OCI-LY7 (cell line): ENCODE results near the gene KIAA1328. TPM values are rescaled to one million over a fixed set of nuclear protein-coding genes. Genes with fewer than 3 reads are reported as not detected.

ENCODE experiments used
- BruUV-seq: library from RNA; stranded (reverse); fragments of 400-500 nt; replicated peaks from 2 replicates; lab custom pipeline; 2021; lab: Mats Ljungman, UMichigan
- CTCF ChIA-PET: fragments of 300-600 bp; sonication (Branson Sonifier 250); formaldehyde crosslinking; loops from one replicate; lab custom pipeline; 2022; ENCODE audit warnings: antibody characterized with exemption; ENCODE audit not compliant: unreplicated experiment; lab: Charles Lee
- POLR2A ChIA-PET: fragments of 300-600 bp; sonication (Branson Sonifier 250); formaldehyde crosslinking; loops from one replicate; lab custom pipeline; 2022; ENCODE audit warnings: antibody characterized with exemption; lab: Charles Lee
- DNase-seq: peaks from one replicate; pipeline ENCODE4 v3.0.0-alpha.2; 2015; ENCODE audit warnings: low spot score
- H2AFZ ChIP-seq: fragments of 200-600 bp; sonication (generic), shearing (Covaris generic); 2 replicates; pipeline ENCODE4 v1.6.1; 2014; ENCODE audit warnings: mild to moderate bottlenecking, antibody characterized with exemption, low read length, moderate library complexity
- H3K27ac ChIP-seq: fragments of 200-600 bp; sonication (generic); 2 replicates; pipeline ENCODE4 v1.5.1; 2014; ENCODE audit warnings: mixed run types, low read depth, mild to moderate bottlenecking, moderate library complexity, low read length, inconsistent platforms; ENCODE audit not compliant: poor library complexity, severe bottlenecking
- H3K36me3 ChIP-seq: fragments of 200-600 bp; sonication (generic); 2 replicates; pipeline ENCODE4 v1.6.1; 2014; ENCODE audit warnings: mild to moderate bottlenecking, antibody characterized with exemption, low read length, moderate library complexity, mixed read lengths; ENCODE audit not compliant: insufficient read depth
- H3K4me1 ChIP-seq: fragments of 200-600 bp; sonication (generic); 2 replicates; pipeline ENCODE4 v1.5.1; 2014; ENCODE audit warnings: mild to moderate bottlenecking, low read length; ENCODE audit not compliant: insufficient read depth, poor library complexity, severe bottlenecking
- H3K4me2 ChIP-seq: fragments of 200-600 bp; sonication (generic); 2 replicates; pipeline ENCODE4 v1.6.1; 2014; ENCODE audit warnings: mild to moderate bottlenecking, low read length
- H3K4me3 ChIP-seq: fragments of 200-600 bp; sonication (generic); 2 replicates; pipeline ENCODE4 v1.5.1; 2014; ENCODE audit warnings: mild to moderate bottlenecking, low read depth, low read length; ENCODE audit not compliant: poor library complexity, severe bottlenecking
- H3K79me2 ChIP-seq: fragments of 200-600 bp; sonication (generic); 2 replicates; pipeline ENCODE4 v1.6.1; 2016; ENCODE audit warnings: low read depth, mild to moderate bottlenecking, low read length, moderate library complexity, mixed read lengths; ENCODE audit not compliant: insufficient read depth
- H3K9me2 ChIP-seq: fragments of 200-600 bp; sonication (generic); 2 replicates; pipeline ENCODE4 v1.6.1; 2016; ENCODE audit warnings: mild to moderate bottlenecking, low read length, mixed read lengths; ENCODE audit not compliant: insufficient read depth
- H3K9me3 ChIP-seq: fragments of 200-600 bp; sonication (generic); 2 replicates; pipeline ENCODE4 v1.6.1; 2014; ENCODE audit warnings: mild to moderate bottlenecking, mixed run types, low read length, mixed read lengths
- H4K20me1 ChIP-seq: fragments of 200-600 bp; sonication (generic); 2 replicates; pipeline ENCODE4 v1.6.1; 2014; ENCODE audit warnings: mild to moderate bottlenecking, antibody characterized with exemption, low read length, moderate library complexity, mixed read lengths; ENCODE audit not compliant: insufficient read depth
- EZH2phosphoT487 ChIP-seq: fragments of 200-600 bp; sonication (generic); IDR thresholded peaks from 2 replicates; pipeline ENCODE4 v1.6.1; 2018; ENCODE audit warnings: low read depth, borderline replicate concordance, mild to moderate bottlenecking, mixed run types, antibody characterized with exemption, low read length, moderate library complexity, mixed read lengths
- intact Hi-C: fragments of 100-400 bp; cut with micrococcal nuclease; formaldehyde crosslinking; loops from one replicate; pipeline ENCODE4 v1.10.0; 2022; ENCODE audit not compliant: unreplicated experiment
- total RNA-seq, 2 experiments: library from RNA; depleted of rRNA in 1 of 2; stranded (reverse); fragments of >200 nt in 1 of 2; shearing (Covaris generic) in 1 of 2; gene quantifications; 2 replicates each; pipeline ENCODE4 v1.2.3, GENCODE V29; 2014 to 2022
- TF ChIP-seq, protein P1 (sequence below): fragments of 200-600 bp; sonication (generic); conservative IDR thresholded peaks from 2 replicates; pipeline ENCODE4 v1.5.1; 2014; ENCODE audit warnings: mild to moderate bottlenecking, antibody characterized with exemption, low read length, moderate library complexity, mixed read lengths

The KIAA1328 gene
- total RNA-seq, 2 experiments from 2014 or later: 3.0 to 5.8 TPM

DNA sequence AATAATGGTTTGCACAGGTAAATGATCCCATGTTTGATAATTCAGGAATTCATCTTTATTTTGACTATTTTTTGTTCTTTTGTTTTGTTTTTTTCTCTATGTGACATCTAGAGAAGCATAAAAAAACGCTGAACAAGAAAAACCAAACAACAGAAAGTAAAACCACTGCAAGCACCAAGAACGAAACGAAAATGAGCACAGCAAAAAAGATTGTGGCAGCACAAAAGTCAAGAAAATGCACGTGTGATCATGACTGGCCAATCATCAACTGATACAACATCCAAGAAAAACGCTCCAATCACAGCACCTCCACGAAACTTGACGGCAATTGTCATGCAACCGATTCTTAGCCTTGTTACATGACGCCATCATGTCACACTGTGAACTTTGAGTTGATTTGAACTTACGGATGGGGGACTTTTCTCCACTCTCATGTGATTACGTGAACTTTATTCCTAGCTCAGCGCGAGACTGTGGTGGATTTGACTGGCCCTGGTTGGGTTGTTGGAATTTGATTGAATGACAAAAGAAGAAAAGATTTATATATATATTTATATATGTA lies 417.9 kb downstream of the KIAA1328 start:
- Histone ChIP-seq H3K9me3 (no peaks in the 10 kb centered on the region), H3K36me3 (no peaks in the 10 kb centered on the region), H3K4me3 (no peak overlapping the region), H3K9me2 (no peaks in the 10 kb centered on the region), H3K4me2 (no peak overlapping the region), H3K79me2 (no peaks in the 10 kb centered on the region), H3K4me1 (no peaks in the 10 kb centered on the region), H2AFZ (no peak overlapping the region), H4K20me1 (no peaks in the 10 kb centered on the region), H3K27ac (no peak overlapping the region)
- CTCF ChIA-PET: no interaction called here
- POLR2A ChIA-PET: no interaction called here
- DNase-seq: no peak
- TF ChIP-seq, protein P1, sequence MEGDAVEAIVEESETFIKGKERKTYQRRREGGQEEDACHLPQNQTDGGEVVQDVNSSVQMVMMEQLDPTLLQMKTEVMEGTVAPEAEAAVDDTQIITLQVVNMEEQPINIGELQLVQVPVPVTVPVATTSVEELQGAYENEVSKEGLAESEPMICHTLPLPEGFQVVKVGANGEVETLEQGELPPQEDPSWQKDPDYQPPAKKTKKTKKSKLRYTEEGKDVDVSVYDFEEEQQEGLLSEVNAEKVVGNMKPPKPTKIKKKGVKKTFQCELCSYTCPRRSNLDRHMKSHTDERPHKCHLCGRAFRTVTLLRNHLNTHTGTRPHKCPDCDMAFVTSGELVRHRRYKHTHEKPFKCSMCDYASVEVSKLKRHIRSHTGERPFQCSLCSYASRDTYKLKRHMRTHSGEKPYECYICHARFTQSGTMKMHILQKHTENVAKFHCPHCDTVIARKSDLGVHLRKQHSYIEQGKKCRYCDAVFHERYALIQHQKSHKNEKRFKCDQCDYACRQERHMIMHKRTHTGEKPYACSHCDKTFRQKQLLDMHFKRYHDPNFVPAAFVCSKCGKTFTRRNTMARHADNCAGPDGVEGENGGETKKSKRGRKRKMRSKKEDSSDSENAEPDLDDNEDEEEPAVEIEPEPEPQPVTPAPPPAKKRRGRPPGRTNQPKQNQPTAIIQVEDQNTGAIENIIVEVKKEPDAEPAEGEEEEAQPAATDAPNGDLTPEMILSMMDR: no peak
- TF ChIP-seq EZH2phosphoT487: no peak
- BruUV-seq: no TSS peak
- intact Hi-C loops: no loop called here

DNA sequence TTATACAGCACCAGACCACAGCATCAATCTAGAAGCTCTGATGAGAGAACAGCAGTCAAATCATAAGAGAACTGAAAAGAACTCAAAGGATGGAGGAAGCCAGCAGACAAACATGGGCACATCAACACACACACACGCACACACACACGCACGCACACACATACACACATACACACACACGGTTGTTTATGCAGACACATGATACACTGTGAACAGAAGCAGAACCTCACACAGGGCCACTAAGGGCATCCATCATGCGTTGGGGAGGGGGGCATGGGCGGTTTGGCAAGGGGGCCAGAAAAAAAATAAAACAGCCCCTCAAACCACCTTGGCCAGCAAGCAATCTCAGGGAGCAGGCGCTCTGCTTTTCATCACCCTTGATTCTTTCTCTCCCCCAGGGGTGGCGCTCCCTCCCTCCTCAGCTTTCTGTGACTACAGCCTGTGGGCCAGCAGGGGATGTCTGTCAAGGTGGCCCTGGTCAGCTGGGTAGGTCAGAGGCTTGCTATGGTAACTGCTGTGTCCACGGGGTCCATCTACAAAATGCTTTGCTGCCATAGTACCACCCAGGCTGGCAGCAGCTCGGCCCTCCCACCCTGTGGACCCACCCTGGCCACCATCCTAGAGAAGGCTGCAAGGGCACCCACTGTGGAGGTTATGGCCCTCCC lies 418.7 kb downstream of the KIAA1328 start:
- no peak overlapping the region for H3K27ac ChIP-seq
- no peak overlapping the region for H3K4me2 ChIP-seq
- POLR2A ChIA-PET: no interaction called here
- H3K9me2 ChIP-seq: no peaks in the 10 kb centered on the region
- H3K79me2 ChIP-seq: no peaks in the 10 kb centered on the region
- intact Hi-C loops: no loop called here
- no peak overlapping the region for H3K4me3 ChIP-seq
- H3K36me3 ChIP-seq: no peaks in the 10 kb centered on the region
- DNase-seq: no peak
- no peaks in the 10 kb centered on the region for H4K20me1 ChIP-seq
- BruUV-seq: no TSS peak
- CTCF ChIA-PET: no interaction called here
- no peak for TF ChIP-seq EZH2phosphoT487
- TF ChIP-seq, protein P1: no peak
- H2AFZ ChIP-seq: no peak overlapping the region
- H3K9me3 ChIP-seq: no peaks in the 10 kb centered on the region
- no peaks in the 10 kb centered on the region for H3K4me1 ChIP-seq

DNA sequence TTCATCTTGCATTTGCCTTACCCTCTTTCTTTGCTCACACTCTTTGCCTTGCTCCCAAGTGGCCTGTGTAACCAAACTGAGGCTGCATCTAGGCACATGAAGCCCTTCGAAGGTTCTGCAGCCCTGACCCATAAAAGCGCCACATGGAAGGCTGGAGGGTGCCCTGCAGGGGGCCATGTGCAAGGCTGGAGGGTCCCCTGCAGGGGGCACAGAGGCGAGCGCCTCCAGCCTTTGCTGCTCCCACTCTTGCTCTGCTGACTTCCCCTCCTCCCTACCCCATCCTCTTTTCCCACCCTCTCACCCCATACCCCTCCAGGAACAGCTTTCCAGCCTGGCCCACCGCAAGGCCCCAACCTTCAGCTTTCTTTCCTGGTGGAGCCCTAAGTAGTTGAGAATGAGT lies 419.4 kb downstream of the KIAA1328 start:
- no peaks in the 10 kb centered on the region for H3K9me3 ChIP-seq
- no peak overlapping the region for H3K27ac ChIP-seq
- H3K9me2 ChIP-seq: no peaks in the 10 kb centered on the region
- ChIA-PET POLR2A (no interaction called here), CTCF (interaction anchor here (0.5 kb wide), 1 partner anchor 730 kb away, joined by 3 read pairs; no protein-coding TSS in a partner anchor)
- intact Hi-C loops: no loop called here
- no peaks in the 10 kb centered on the region for H4K20me1 ChIP-seq
- BruUV-seq: no TSS peak
- no peaks in the 10 kb centered on the region for H3K79me2 ChIP-seq
- no peak overlapping the region for H2AFZ ChIP-seq
- DNase-seq: no peak
- TF ChIP-seq EZH2phosphoT487: no peak
- TF ChIP-seq, protein P1: no peak
- no peak overlapping the region for H3K4me3 ChIP-seq
- H3K36me3 ChIP-seq: no peaks in the 10 kb centered on the region
- no peaks in the 10 kb centered on the region for H3K4me1 ChIP-seq
- H3K4me2 ChIP-seq: no peak overlapping the region
